ENCODE measurements around the gene SPAG5. TPM values are rescaled to one million over a fixed set of nuclear protein-coding genes. Genes with fewer than 3 reads are reported as not detected.

Gene SPAG5, protein sequence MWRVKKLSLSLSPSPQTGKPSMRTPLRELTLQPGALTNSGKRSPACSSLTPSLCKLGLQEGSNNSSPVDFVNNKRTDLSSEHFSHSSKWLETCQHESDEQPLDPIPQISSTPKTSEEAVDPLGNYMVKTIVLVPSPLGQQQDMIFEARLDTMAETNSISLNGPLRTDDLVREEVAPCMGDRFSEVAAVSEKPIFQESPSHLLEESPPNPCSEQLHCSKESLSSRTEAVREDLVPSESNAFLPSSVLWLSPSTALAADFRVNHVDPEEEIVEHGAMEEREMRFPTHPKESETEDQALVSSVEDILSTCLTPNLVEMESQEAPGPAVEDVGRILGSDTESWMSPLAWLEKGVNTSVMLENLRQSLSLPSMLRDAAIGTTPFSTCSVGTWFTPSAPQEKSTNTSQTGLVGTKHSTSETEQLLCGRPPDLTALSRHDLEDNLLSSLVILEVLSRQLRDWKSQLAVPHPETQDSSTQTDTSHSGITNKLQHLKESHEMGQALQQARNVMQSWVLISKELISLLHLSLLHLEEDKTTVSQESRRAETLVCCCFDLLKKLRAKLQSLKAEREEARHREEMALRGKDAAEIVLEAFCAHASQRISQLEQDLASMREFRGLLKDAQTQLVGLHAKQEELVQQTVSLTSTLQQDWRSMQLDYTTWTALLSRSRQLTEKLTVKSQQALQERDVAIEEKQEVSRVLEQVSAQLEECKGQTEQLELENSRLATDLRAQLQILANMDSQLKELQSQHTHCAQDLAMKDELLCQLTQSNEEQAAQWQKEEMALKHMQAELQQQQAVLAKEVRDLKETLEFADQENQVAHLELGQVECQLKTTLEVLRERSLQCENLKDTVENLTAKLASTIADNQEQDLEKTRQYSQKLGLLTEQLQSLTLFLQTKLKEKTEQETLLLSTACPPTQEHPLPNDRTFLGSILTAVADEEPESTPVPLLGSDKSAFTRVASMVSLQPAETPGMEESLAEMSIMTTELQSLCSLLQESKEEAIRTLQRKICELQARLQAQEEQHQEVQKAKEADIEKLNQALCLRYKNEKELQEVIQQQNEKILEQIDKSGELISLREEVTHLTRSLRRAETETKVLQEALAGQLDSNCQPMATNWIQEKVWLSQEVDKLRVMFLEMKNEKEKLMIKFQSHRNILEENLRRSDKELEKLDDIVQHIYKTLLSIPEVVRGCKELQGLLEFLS
- total RNA-seq = 15.2 and 15.6 TPM in 2 replicates
- long read RNA-seq, full-length matches to known transcripts = 50 of 77 reads
- long read RNA-seq, partial matches to known transcripts = 15 of 77 reads
- long read RNA-seq, other reads (novel, unspliced or antisense) = 12 of 77 reads

- no peaks in the 10 kb centered on the region for H3K27me3 Mint-ChIP-seq (ENCODE audit: unreplicated experiment)
- no peak for TF ChIP-seq CTCF (IDR thresholded peaks at IDR 0.05)
- peak within 1 kb of the TSS; percentile 93 for H3K4me3 Mint-ChIP-seq (ENCODE audit: unreplicated experiment)
- H3K27ac Mint-ChIP-seq (ENCODE audit: unreplicated experiment) = peak within 1 kb of the TSS; percentile 94
- H3K9me3 Mint-ChIP-seq (ENCODE audit: unreplicated experiment) = no peaks in the 10 kb centered on the region
- DNase-seq (ENCODE audit: extremely low spot score, unreplicated experiment) = peak; percentile 97
- H3K36me3 Mint-ChIP-seq (ENCODE audit: unreplicated experiment) = no peaks in the 10 kb centered on the region
- peaks cover 20% of the 10 kb centered on the region for H3K4me1 Mint-ChIP-seq (ENCODE audit: unreplicated experiment)
Observed at GRCh38 chr17:28598799-28599310, at the start of gene SPAG5. SPAG5 (minus strand) TSS chr17:28599025; CDS start chr17:28598946, 79 bp downstream.

DNA sequence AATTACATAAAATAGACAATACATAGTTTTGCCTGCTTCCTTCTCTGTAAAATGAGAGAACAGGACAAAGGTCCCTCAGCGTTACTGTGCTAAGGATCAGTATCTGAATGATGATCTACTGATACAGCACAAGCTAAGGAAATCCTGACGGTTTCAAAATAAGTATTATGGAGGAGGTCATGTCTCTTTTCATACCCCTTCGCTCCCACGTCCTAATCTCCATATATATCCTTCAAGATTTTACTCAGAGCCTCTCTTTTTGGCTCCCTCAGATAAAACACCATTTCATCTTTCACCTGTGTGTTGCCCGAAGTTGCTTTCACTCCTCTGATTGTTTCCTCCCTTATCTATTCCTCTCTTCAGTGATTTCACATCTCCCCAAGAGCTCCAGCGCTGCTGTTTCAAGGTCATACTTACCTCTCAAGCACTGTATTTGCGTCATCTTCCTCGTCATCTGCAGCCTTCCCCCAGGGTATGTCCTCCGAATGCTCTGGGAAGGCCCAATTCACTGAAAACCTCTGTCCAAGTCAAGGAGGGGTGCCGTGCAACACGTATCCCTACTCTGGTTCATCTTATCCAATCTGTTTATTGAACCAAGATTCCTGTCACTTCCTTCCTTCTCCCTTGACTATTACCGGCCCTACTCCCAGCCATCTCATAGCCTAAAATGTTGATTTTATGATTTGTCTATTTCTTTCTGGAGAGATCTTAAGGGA is 47.4 kb upstream of the SPAG5 start:
- TF ChIP-seq CTCF (IDR thresholded peaks at IDR 0.05) = no peak
- Mint-ChIP-seq H3K9me3 (ENCODE audit: unreplicated experiment) (no peaks in the 10 kb centered on the region), H3K27me3 (ENCODE audit: unreplicated experiment) (no peaks in the 10 kb centered on the region), H3K4me3 (ENCODE audit: unreplicated experiment) (peak overlapping the region; percentile 70), H3K36me3 (ENCODE audit: unreplicated experiment) (peaks cover 15% of the 10 kb centered on the region), H3K4me1 (ENCODE audit: unreplicated experiment) (peaks cover 29% of the 10 kb centered on the region), H3K27ac (ENCODE audit: unreplicated experiment) (peak overlapping the region; percentile 96)
- no peak for DNase-seq (ENCODE audit: extremely low spot score, unreplicated experiment)

- peaks cover 29% of the 10 kb centered on the region for H3K4me1 Mint-ChIP-seq (ENCODE audit: unreplicated experiment)
- no peaks in the 10 kb centered on the region for H3K9me3 Mint-ChIP-seq (ENCODE audit: unreplicated experiment)
- peaks cover 16% of the 10 kb centered on the region for H3K36me3 Mint-ChIP-seq (ENCODE audit: unreplicated experiment)
- DNase-seq (ENCODE audit: extremely low spot score, unreplicated experiment) = no peak
- H3K4me3 Mint-ChIP-seq (ENCODE audit: unreplicated experiment) = peak overlapping the region; percentile 70
- no peaks in the 10 kb centered on the region for H3K27me3 Mint-ChIP-seq (ENCODE audit: unreplicated experiment)
- TF ChIP-seq CTCF (IDR thresholded peaks at IDR 0.05) = no peak
- peak overlapping the region; percentile 96 for H3K27ac Mint-ChIP-seq (ENCODE audit: unreplicated experiment)
Observed at GRCh38 chr17:28645576-28645939, 46.7 kb upstream of the SPAG5 start.

DNA sequence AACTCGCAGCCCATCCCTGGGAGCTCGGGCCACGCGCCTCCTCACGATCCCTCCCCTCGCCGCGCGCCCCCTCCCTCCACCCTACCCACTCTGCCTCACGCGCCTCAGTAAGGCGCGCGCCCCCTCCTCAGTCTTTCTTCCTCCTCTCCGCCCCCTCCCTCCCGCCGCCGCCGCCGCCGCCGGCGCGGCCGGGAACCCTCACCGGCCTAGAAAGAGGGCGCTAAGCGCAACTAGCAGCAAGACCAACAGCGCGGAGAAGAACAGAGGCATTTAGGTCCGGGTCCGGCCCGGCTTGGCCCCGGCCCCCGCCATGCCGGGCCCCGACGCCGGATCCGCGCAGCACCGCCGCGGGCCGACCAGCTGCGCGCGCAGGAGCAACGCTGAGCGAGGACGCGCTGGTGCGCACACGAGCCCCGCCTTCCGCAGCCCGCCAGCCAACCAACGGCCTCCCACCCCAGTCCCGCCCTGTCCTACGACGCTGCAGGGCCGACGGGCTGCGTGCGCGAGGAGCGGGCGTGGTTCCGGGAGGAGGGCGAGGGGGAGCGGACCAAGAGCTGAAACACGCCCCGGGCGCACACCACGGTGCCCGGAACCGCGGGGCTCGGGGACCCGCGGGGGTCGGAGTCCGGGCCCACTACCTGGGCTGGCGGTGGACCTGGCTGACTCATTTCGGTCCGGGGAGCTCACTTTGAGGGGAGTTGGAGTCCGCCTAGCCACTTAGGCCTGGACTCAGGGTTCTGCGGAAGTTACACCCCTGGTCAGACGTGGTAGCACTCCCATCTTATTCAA is 46.2 kb upstream of the SPAG5 start, which contains the start of gene BLTP2:
BLTP2 (minus strand) TSS at position 372 of the 789 bp plus-strand sequence; CDS start at position 270, 102 bp downstream.
- H3K36me3 Mint-ChIP-seq (ENCODE audit: unreplicated experiment) = peaks cover 19% of the 10 kb centered on the region
- DNase-seq (ENCODE audit: extremely low spot score, unreplicated experiment) = peak; percentile 98

More for the DNA sequence above, 46.2 kb upstream of the SPAG5 start, which contains the start of gene BLTP2:
- Mint-ChIP-seq H3K27ac (ENCODE audit: unreplicated experiment) (peak within 1 kb of the TSS; percentile 96), H3K4me3 (ENCODE audit: unreplicated experiment) (peak within 1 kb of the TSS; percentile 87), H3K9me3 (ENCODE audit: unreplicated experiment) (no peaks in the 10 kb centered on the region), H3K27me3 (ENCODE audit: unreplicated experiment) (no peaks in the 10 kb centered on the region), H3K4me1 (ENCODE audit: unreplicated experiment) (peaks cover 29% of the 10 kb centered on the region)
- no peak for TF ChIP-seq CTCF (IDR thresholded peaks at IDR 0.05)
